HCT116 (cell line): ENCODE measurements around the gene MFRP.

Source experiments
- CTCF ChIP-seq, 3 experiments: fragments of 200-600 bp in 1 of 3; sonication (generic) in 1 of 3; IDR thresholded peaks in 2 of 3; conservative IDR thresholded peaks in 1 of 3; 2 replicates each; pipeline ENCODE4 v1.5.1; 2012 to 2017; ENCODE audit warnings: low read depth in 2 of 3, low read length in 2 of 3, antibody characterized with exemption in 1 of 3, borderline replicate concordance in 1 of 3, control low read depth in 1 of 3, mild to moderate bottlenecking in 1 of 3, mixed read lengths in 1 of 3, mixed run types in 1 of 3, moderate library complexity in 1 of 3; ENCODE audit not compliant: insufficient read depth in 1 of 3
- REST ChIP-seq: IDR thresholded peaks from 2 replicates; pipeline ENCODE4 v1.6.1; 2012; ENCODE audit warnings: low read depth
- ZFX ChIP-seq: fragments of 450-650 bp; IDR thresholded peaks from 2 replicates; pipeline ENCODE4 v1.6.1; 2017

GRCh38 chr11:119347940-119348605 is 1.6 kb upstream of the MFRP start:
- no peak for TF ChIP-seq REST
- TF ChIP-seq CTCF (IDR thresholded peaks at IDR 0.05 in 2 of 3, conservative IDR thresholded peaks at IDR 0.05 in 1 of 3; ENCODE audit: borderline replicate concordance in 1 of 3, insufficient read depth in 1 of 3, low read depth in 2 of 3, low read length in 2 of 3): no peak
- TF ChIP-seq ZFX: no peak
